Loucy (cell line): ENCODE data around the gene PPFIA1.

ENCODE experiments used
- H2AFZ ChIP-seq: fragments of 200-600 bp; sonication (generic); 2 replicates; pipeline ENCODE4 v1.6.0; 2016; ENCODE audit warnings: antibody characterized with exemption, mild to moderate bottlenecking, low read length, moderate library complexity
- H3F3A ChIP-seq: fragments of 200-600 bp; 2 replicates; pipeline ENCODE4 v1.6.0; 2016; ENCODE audit warnings: antibody characterized with exemption, low read depth, mild to moderate bottlenecking
- H3K27me3 ChIP-seq: fragments of 200-600 bp; sonication (generic); 2 replicates; pipeline ENCODE4 v1.6.1; 2014; ENCODE audit warnings: low read length, mild to moderate bottlenecking; ENCODE audit not compliant: insufficient read depth, poor library complexity, severe bottlenecking
- H3K36me3 ChIP-seq: fragments of 200-600 bp; sonication (generic); 2 replicates; pipeline ENCODE4 v1.6.1; 2016; ENCODE audit warnings: low read length; ENCODE audit not compliant: insufficient read depth
- H3K4me1 ChIP-seq: fragments of 200-600 bp; sonication (generic); 2 replicates; pipeline ENCODE4 v1.5.1; 2014; ENCODE audit warnings: low read length, mild to moderate bottlenecking; ENCODE audit not compliant: insufficient read depth, poor library complexity, severe bottlenecking
- H3K4me2 ChIP-seq: fragments of 200-600 bp; sonication (generic); 2 replicates; pipeline ENCODE4 v1.6.0; 2014; ENCODE audit warnings: antibody characterized with exemption, low read length, low read depth, mild to moderate bottlenecking; ENCODE audit not compliant: poor library complexity, severe bottlenecking
- H3K4me3 ChIP-seq: fragments of 200-600 bp; sonication (generic); 2 replicates; pipeline ENCODE4 v1.5.1; 2014; ENCODE audit warnings: low read length, mild to moderate bottlenecking, mixed read lengths; ENCODE audit not compliant: poor library complexity, severe bottlenecking
- H3K79me2 ChIP-seq: fragments of 200-600 bp; sonication (generic); 2 replicates; pipeline ENCODE4 v1.6.1; 2014; ENCODE audit warnings: low read length; ENCODE audit not compliant: insufficient read depth
- H3K9ac ChIP-seq: fragments of 200-600 bp; sonication (generic); 2 replicates; pipeline ENCODE4 v1.6.0; 2014; ENCODE audit warnings: mild to moderate bottlenecking, low read depth, low read length, moderate library complexity; ENCODE audit not compliant: poor library complexity, severe bottlenecking
- H3K9me2 ChIP-seq: fragments of 200-600 bp; sonication (generic); replicated peaks from 2 replicates; pipeline ENCODE4 v1.6.1; 2016; ENCODE audit warnings: low read depth, low read length, mixed read lengths
- H3K9me3 ChIP-seq: fragments of 200-600 bp; sonication (generic); 2 replicates; pipeline ENCODE4 v1.6.1; 2014; ENCODE audit warnings: mild to moderate bottlenecking, antibody characterized with exemption, low read length, low read depth; ENCODE audit not compliant: insufficient read depth
- H4K20me1 ChIP-seq: fragments of 200-600 bp; sonication (generic); 2 replicates; pipeline ENCODE4 v1.6.0; 2014; ENCODE audit warnings: antibody characterized with exemption, low read length, mild to moderate bottlenecking; ENCODE audit not compliant: insufficient read depth, poor library complexity, severe bottlenecking
- CTCF ChIP-seq: fragments of 200-600 bp; sonication (generic); conservative IDR thresholded peaks from 2 replicates; pipeline ENCODE4 v1.5.1; 2014; ENCODE audit warnings: mild to moderate bottlenecking, antibody characterized with exemption, low read length
- EZH2phosphoT487 ChIP-seq: fragments of 200-600 bp; IDR thresholded peaks from 2 replicates; pipeline ENCODE4 v1.6.1; 2018; ENCODE audit warnings: antibody characterized with exemption, mild to moderate bottlenecking, moderate library complexity, borderline replicate concordance

PPFIA1 gene

GRCh38 chr11:70303070-70303469 is 32.6 kb downstream of the PPFIA1 start:
- TF ChIP-seq EZH2phosphoT487: no peak
- no peak for TF ChIP-seq CTCF
- H3K9ac ChIP-seq: no peak overlapping the region
- H2AFZ ChIP-seq: no peak overlapping the region
- peaks cover 25% of the 10 kb centered on the region; the same call in 1 of the 2 replicates for H3K36me3 ChIP-seq
- peaks cover 18% of the 10 kb centered on the region for H3K4me1 ChIP-seq
- no peaks in the 10 kb centered on the region for H4K20me1 ChIP-seq
- no peaks in the 10 kb centered on the region for H3K9me2 ChIP-seq
- no peak overlapping the region for H3K4me3 ChIP-seq
- H3K79me2 ChIP-seq: peaks cover 31% of the 10 kb centered on the region; the same call in 1 of the 2 replicates
- H3K27me3 ChIP-seq: no peaks in the 10 kb centered on the region
- no peaks in the 10 kb centered on the region for H3K9me3 ChIP-seq
- H3K4me2 ChIP-seq: no peak overlapping the region
- no peaks in the 10 kb centered on the region for H3F3A ChIP-seq

- Histone ChIP-seq H2AFZ (no peak overlapping the region), H3K36me3 (peaks cover 22% of the 10 kb centered on the region; the same call in 1 of the 2 replicates), H3K9me3 (no peaks in the 10 kb centered on the region), H4K20me1 (no peaks in the 10 kb centered on the region), H3K9me2 (no peaks in the 10 kb centered on the region), H3K4me3 (no peak overlapping the region), H3F3A (no peaks in the 10 kb centered on the region), H3K79me2 (peaks cover 39% of the 10 kb centered on the region; the same call in 1 of the 2 replicates), H3K9ac (no peak overlapping the region), H3K4me1 (peaks cover 18% of the 10 kb centered on the region), H3K27me3 (no peaks in the 10 kb centered on the region), H3K4me2 (no peak overlapping the region)
- TF ChIP-seq EZH2phosphoT487: no peak
- no peak for TF ChIP-seq CTCF
Measured at GRCh38 chr11:70304208-70304603, 33.7 kb downstream of the PPFIA1 start.

GRCh38 chr11:70305501-70305900 is 35.0 kb downstream of the PPFIA1 start:
- Histone ChIP-seq H2AFZ (no peak overlapping the region), H3K4me3 (no peak overlapping the region), H3K9me3 (no peaks in the 10 kb centered on the region), H4K20me1 (no peaks in the 10 kb centered on the region), H3K4me2 (no peak overlapping the region), H3K9me2 (no peaks in the 10 kb centered on the region), H3K4me1 (peaks cover 18% of the 10 kb centered on the region), H3K9ac (no peak overlapping the region), H3K79me2 (peaks cover 50% of the 10 kb centered on the region; the same call in 1 of the 2 replicates), H3K27me3 (no peaks in the 10 kb centered on the region), H3K36me3 (peaks cover 17% of the 10 kb centered on the region; the same call in 1 of the 2 replicates), H3F3A (no peaks in the 10 kb centered on the region)
- TF ChIP-seq CTCF (no peak), EZH2phosphoT487 (no peak)
